NCI-H128 (cell line): ENCODE results near the gene DLGAP1.
"Not testable (repeated sequence)": the region's sequence is repeated elsewhere in the genome, so short reads cannot be mapped to it uniquely, and the experiment has no call there.

ENCODE experiments used
- DNase-seq: peaks from one replicate; lab custom pipeline; 2025; ENCODE audit not compliant: unreplicated experiment; lab: John Stamatoyannopoulos, UW

Gene DLGAP1

DNA sequence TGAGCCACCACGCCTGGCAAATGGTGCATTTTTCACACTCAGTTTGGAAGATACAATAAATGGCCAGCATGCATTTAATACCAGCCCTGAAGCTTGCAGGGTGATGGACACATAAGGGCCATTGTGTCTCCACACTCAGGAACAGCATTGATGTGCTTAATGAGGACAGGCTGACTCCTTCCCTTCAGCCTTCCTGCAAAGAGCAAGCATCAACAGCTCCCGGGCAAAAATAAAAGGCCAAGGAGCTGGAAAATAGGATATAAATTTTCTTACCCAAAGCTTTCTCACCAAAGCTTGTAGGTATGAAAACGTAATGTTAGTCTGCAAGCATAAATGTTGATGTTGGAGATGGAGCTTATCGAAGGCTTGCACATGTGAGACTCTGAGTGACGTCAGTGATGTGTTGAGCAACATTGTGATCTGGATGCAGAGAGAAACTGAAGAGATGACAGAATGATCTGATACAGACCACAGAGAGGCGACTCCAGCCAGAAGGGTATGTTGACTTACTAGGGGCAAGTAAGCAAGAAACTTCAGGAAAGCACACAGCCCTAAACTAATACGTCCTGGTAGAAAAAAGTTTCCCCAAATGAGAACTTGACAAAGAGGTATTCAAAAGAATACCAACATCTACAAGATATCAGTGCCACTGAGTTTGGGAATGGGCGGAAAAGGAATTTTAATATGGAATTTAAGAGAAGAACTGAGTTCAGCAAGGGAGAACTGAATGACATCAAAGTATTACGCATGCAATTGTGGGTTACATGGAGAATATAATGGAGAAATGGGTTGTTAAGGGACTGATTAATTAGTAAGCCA lies 748.6 kb downstream of the DLGAP1 start:
- no peak for DNase-seq

DNA sequence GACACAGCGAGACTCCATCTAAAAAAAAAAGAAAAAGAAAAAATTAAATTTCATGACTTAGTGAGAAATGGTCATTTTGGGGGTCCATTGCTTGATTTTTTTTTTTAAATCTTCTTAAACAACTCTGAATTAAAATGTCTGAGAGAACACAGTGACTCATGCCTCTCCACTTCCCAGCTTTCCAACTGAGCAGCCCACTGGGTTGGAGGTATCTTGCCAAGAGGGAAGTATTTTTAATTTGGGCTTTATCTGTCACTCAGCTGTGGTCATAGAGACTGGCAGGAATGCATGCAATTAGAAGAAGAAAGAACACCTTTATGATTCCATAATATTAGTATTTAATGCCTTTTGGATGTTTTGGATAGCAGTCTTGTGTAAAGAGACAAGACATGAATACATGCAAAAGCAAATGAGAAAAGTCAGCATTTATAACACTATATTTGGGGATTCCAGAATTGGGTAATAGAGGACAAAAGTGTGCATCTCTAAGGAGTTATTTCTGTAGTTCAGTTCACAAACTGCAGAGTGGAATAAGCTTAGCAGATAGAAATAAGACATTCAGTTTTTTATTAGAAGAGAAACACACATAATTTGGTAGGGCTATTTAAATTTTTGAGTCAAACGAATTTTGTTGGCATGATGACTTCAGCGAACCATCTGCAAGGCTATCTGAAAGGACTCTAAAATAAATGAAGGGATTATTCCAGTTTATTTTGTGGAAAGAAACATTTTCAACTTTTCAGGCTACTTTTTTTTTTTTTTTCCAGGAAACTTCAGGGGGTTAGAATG lies 750.4 kb downstream of the DLGAP1 start:
- DNase-seq = no peak

DNA sequence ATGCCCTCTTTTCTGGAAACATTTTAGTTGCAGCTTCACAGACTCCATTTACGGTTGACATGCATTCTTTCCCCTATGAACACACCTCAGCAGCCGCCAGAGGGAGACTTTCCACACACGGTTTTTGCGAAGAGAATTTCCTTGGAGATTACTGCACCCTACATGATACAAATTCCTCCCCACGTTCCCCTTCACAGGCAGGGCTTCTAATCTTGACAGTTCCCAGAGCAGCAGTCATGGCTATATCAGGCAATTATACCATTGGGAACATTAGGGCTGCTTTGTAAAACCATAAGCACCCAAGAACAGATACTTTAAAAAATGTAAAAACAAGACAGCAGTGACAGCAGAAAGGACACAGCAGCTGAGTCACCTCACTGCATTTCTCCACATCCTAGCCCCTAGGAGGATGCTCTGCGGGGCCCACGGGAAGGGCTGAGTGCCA lies 751.4 kb downstream of the DLGAP1 start:
- DNase-seq = no peak

DNA sequence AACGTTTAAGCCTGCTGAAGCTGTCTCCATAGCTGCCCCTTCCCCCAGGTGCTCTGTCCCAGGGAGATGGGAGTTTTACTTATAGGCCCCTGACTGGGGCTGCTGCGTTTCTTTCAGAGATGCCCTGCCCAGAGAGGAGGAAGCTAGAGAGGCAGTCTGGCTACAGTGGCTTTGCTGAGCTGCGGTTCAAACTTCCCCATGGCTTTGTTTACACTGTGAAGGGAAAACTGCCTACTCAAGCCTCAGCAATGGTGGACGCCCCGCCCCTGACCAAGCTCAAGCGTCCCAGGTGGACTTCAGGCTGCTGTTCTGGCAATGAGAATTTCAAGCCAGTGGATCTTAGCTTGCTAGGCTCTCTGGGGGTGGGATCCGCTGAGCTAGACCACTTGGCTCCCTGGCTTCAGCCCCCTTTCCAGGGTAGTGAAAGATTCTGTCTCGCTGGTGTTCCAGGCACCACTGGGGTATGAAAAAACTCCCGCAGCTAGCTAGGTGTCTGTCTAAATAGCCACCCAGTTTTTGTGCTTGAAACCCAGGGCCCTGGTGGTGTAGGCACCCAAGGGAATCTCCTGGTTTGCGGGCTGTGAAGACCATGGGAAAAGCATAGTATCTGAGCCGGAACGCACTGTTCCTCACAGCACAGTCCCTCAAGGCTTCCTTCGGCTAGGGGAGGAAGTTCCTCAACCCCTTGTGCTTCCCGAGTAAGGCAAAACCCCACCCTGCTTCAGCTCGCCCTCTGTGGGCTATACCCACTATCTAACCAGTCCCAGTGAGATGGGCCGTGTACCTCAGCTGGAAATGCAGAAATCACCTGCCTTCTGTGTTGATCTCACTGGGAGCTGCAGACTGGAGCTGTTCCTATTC lies 755.2 kb downstream of the DLGAP1 start:
- DNase-seq = not testable (repeated sequence)

DNA sequence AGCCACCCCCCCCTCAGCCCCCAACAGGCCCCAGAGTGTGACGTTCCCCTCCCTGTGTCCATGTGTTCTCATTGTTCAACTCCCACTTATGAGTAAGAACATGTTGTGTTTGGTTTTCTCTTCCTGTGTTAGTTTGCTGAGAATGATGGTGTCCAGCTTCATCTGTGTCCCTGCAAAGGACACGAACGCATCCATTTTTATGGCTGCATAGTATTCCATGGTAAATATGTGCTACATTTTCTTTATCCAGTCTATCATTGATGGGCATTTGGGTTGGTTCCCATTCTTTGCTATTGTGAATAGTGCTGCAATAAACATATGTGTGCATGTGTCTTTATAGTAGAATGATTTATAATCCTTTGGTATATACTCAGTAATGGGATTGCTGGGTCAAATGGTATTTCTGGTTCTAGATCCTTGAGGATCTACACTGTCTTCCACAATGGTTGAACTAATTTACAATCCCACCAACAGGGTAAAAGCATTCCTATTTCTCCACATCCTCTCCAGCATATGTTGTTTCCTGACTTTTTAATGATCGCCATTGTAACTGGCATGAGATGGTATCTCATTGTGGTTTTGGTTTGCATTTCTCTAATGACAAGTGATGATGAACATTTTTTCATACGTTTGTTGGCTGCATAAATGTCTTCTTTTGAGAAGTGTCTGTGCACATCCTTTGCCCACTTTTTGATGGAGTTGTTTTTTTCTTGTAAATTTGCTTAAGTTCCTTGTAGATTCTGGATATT lies 760.9 kb downstream of the DLGAP1 start:
- not testable (repeated sequence) for DNase-seq

DNA sequence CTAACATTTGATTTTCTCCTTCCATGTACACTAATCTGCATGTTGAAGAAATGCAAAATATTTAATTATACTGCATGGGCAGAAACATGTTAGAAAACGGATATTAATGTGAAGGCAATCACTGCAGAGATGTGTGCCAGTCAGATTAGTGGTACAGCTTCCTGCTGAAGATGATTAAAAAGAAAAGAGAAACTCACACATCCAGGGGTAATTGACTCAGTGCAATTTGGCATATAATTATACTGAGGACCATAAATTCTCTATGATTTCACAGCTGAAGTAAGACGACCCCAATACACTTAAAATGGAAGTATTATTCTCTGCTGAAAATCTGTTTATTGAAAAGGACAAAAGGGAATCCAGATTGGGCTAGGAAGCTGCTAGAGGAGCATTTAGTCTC lies 761.7 kb downstream of the DLGAP1 start:
- DNase-seq = no peak

DNA sequence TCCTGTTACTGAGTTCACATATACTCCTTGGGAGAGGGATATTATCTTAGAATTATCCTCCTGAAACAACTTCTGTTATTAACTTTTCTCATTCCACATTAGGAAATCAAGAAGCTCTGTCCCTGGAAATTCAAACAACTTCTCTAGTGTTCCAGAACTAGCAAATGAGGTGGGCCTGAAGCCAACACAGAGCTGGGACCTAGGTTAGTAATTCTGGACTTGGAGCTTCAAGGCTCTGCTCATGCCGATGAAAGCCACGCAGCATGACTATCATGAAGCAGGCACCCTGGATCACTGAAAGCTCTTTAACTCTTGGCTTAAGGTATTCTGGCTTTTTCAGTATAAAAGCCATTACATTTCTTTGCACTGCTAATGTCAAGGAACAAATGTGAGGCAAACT lies 762.4 kb downstream of the DLGAP1 start:
- DNase-seq = no peak

DNA sequence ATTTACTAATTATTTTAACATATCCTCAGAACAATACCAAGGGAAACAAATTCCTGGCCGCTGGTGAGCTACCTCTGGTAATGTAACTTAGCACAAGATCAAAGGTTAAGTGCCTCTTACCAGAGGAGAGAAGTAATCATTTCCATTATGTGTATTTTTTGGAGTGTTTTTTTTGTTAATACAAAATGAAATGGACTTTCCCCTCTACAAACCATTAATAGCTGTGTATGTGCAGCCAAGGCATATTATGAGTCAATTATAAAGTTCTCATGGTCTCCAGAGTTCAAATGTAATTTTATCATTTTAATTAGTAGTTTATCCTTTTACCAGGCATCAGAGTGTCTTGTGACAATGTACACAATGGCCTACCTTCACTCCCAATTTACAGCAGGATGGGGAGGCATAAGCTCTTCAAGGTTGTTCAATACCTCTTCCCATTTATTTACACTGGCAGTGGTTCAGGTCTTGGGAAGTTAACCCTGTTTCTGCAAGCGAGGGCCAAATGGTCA lies 762.9 kb downstream of the DLGAP1 start:
- DNase-seq = peak; percentile 87

DNA sequence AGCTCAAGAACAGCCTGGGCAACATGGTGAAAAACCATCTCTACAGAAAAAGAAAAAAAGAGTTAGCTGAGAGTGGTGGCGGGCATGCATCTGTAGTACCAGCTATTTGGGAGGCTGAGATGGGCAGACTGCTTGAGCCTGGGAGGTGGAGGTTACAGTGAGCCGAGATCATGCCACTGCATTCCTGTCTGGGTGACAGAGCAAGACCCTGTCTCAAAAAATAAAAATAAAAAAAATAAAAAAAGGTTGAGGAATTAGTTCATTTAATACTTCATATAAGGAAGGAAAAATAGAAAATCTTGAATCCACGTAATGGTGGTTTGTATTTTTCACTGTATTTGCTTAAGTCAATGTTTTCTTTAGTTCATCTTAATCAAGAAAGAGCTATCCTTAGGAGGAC lies 763.4 kb downstream of the DLGAP1 start:
- DNase-seq = no peak

DNA sequence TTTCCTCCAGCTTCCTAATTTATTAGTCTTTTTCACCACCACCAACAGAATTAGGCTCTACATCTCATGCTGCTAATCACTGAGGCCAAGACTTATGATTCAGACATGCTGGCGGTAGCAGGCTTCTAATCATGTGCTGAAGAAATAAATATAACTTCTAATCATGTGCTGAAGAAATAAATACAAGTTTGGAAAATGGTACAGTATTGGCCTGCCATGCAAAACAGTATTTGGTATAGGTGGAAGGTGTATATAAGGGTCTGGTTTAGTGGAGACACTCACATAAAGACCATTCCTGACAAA lies 764.4 kb downstream of the DLGAP1 start:
- no peak for DNase-seq

DNA sequence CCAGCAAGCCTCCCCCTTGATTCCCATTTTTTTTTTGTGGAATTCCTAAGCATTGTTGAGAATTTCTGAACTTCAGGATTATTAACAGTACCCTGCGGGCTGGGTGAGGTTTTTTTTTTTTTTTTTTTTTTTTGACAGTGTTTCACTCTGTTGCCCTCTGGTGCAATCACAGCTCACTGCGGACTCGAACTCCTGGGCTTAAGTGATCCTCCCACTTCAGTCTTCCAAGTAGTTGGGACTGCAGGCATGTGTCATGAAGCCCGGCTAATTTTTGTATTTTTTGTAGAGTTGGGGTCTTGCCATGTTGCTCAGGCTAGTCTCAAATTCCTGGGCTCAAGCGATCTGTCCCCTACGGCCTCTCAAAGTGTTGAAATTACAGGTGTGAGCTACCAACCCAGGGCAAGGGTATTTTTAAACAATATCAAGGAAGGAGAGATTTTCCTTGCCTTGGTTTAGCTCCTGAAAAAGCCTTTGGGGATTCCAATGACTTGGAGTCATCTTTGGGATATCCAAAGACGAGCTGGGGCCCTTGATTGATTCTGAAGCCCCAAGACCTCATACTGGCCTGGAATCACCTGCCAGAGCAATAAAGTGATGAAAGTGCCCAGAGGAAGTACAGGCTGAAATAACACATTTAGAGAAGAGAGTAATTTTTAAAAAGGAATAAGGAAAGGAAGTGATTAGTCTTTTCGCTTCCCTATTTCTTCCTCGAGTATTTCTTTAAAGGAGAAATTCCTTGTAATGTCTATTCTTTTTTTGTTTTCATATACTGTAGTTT lies 764.9 kb downstream of the DLGAP1 start:
- DNase-seq = no peak

DNA sequence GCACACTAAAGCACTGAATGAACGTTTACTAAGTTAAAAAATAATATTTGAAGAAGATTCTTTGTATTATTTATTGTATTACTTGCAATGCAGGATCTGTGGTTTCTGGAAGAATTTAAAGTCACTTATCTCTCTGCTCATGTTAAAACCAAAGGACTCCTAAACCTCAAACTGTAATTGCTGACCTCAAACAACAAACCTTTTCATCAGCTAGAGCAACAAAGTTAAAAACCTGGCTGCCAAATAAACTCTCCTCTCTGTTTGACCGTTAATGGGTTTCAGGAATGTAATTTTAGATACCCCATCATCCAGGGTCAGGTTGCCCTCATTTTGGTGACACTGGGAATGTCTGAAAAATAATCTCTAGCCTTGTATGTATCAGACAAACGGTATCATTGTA lies 766.0 kb downstream of the DLGAP1 start:
- DNase-seq = no peak

DNA sequence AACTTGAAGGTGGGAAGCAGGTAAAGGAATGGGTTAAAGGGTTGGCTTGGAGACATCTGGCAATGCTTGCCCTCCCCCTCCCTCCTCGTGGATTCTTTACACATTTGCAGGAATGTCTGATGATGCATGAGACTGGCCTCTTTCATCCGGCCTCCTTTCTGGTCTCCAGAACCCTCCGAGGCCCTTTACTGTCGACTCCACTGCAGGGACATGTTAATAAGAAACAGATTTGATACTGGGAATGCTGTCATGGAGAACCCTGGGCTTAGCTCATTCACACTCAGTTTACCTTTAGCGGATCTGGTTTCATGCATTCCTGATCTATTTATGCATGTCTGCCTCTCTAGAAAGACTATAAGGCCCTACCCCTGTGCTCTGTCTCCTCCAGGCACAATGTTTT lies 766.4 kb downstream of the DLGAP1 start:
- no peak for DNase-seq

DNA sequence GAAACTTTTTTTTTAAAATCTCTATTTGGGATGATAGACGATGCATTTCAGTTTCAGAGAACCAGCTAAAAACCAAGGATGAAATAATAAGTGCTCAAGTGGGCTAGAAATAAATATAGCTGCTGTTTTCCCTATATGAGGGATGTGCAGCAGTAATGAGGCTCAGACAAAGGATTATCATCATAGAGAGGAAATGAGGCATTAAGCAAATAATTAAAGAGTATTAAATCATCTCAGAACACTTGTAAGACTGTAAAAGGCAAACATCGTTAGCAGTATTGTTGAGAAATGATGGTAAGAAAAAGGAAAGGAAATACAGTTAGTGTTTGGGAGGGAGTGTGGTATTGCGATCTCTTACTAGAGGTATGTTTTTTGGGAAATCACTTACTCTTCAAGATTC lies 771.6 kb downstream of the DLGAP1 start:
- no peak for DNase-seq

DNA sequence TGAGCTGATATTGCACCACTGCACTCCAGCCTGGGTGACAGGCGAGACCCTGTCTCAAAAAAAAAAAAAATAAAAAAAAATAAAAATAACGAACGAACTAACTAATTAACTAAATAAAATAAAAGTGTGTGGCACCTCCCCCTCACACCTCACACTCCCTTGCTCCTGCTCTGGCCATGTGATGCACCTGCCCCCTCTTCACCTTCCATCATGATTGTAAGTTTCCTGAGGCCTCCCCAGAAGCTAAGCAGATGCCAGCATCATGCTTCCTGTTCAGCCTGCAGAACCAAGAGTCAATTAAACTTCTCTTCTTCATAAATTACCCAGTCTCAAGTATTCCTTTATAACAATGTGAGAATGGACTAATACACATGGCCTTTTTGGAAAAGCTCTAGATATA lies 773.0 kb downstream of the DLGAP1 start:
- no peak for DNase-seq

DNA sequence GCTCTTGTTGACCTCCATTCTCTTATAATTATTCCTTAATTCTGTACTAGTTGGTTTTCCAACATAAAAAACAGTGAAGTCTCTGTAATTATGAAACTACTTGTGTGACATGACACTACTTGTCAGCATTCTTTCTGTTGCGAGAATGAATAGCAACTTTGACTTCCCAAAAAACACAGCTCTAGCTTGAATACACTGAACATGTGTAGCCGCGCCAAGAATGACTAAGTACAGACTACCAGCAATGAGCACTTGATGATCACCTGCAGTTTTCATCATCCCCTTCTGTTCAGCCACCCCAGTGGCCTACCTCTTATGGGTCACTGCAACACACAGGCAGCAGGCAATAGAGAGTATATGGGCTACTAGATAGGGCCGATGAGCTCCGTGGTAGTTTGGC lies 775.9 kb downstream of the DLGAP1 start:
- no peak for DNase-seq

DNA sequence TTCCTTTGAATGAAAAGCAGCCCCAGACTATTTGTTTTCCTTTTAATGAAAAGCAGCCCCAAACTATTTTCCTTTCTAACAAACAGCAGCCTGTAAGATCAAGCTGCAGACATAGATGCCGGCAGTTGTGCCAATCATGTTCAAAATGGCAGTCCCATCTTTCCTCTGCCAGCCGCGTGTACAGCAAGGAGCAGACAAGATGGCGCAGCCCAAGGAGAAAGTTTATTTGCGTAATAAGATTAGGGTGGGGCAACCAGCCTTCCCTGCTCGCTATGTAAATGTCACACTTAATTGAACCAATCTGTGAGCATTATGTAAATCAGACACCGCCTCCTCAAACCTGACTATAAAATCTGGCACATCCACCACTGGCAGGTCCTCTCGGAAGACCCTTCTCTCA lies 779.1 kb downstream of the DLGAP1 start:
- DNase-seq = no peak

DNA sequence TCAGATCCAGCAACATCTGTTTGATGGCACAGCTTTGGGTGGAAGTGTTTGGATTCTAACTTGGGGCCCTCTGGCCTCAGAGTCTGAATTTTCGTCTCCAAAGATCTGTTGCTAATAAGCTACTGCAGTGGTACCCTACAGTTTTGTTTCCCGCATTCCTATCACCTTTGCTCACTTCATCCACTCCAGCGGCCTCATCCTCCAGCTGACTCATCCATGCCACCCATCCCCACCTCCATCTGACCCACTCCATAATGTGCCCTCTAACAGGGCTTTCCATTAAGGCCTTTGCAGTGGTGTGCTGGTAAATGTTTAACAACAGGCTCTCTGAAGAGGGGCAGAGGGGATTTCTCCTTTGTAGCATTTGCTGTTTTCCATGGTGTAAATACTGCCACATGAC lies 779.7 kb downstream of the DLGAP1 start:
- no peak for DNase-seq

DNA sequence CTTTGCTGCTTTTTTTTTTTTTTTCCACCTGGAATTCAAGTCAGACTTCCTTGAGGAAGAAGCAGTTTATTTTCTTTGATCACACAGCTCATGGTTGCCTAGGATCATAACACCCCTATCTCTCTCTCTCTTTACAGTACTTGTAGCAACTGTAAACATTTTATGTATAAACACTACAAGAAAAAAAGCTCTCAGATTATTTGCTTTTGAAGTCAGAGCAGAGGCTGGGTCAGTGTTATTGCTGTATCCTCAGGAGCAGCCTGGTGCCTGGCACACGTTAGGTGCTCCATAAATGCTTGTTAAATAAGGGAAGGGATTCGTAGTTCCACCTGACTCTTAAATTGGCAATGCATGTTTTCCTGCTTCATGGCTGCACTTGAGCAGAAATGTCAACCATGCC lies 783.9 kb downstream of the DLGAP1 start:
- DNase-seq = peak; percentile 20

DNA sequence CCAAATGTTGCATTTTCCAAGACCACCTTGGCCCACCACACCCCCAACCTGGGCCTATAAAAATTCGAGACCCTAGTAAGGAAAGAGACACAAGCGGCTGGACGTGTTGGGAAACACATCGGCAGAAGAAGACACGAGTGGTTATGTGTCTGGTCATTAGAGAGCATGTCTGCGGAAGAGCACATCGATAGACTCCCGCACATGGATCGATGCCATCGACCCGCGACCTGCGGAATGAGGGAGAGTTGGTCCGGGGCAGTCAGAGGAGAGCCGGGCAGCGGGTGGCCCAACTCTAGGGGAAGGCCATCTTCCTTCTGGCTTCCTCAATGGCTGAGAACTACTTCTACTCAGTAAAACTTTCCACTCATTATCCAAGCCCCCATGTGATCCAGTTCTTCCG lies 785.7 kb downstream of the DLGAP1 start:
- no peak for DNase-seq
